Measurements from ENCODE around the gene TOX3.

TOX3 gene

DNA sequence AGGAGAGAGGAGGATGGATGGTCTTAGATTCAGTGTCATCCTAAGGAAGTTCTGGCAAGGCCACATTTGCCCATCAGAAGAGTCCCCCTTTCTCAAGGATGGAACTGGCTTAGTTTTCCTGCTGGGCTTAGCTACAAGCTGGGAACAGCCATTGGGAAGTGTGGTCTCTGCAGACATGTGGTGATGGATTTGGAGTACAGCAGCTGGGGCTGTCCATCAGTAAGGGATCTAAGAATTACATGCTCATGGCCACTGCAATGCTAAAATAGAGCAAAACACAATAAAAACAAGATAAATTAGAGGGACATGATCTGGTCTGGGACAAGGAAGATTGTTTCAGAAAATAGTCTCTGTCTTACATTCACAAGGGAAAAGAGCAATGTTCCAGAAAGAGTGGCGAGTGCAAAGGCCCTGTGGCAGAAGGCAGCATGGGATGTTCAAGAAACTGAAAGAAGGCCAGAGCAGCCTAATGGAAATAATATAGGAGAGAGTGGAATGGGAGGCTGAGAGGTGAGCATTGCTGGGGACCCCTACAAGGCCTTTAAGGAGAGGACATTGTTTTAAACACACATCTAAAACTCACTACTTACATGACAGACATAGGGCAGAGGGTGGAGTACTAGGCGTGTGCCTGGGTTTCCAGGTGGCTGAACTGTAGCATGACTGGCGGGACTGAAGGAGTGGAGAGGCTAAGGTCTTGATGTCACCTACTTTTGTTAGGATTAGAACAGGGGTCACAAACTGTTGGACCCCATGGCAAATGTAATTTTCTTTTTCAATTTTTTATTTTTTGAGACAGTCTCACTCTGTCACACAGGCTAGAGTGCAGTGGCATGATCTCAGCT, 17.0 kb upstream of the TOX3 start:
- no peak for DNase-seq

DNA sequence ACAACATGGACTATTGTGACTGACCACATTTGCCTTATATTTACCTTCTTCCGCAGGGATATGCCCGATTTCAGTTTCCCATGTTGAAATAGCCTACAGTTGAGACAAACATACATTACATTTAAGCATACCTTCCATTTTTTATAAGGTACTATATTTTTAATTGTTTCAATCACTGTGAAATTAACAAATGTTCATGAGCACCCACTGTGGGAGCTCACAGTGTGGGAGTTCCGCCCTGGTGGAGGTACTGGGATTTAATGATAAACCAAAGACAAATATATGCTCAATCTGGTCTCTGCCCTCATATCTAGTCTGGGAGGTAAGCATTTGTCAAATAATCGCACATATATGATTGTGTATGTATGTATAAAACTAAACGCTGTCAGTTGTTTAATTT, 15.8 kb upstream of the TOX3 start:
- DNase-seq, result no peak

GRCh38 chr16:52561910-52562741, 15.2 kb upstream of the TOX3 start:
- no peak for DNase-seq

- DNase-seq, result no peak
Measured at GRCh38 chr16:52558448-52558847, 11.5 kb upstream of the TOX3 start.

DNA sequence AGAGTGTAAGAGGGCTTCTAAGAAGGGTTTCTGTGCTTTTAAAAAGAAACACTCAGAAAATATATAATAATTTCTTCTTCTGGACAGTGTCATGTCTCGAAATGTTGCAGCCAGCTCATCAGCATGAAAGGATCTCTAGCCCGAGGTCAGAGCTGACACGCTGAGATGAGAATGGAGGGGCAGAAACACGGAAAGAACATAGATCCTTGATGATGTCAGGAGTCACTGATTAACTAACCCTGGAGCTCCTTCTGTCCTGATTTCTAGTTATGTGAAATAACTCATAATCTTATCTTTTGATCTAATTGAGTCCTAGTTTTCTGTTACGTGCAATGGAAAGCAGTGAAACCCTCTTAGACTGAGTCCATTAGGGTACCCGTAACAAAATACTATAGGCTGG, 10.3 kb upstream of the TOX3 start:
- DNase-seq, result no peak

DNA sequence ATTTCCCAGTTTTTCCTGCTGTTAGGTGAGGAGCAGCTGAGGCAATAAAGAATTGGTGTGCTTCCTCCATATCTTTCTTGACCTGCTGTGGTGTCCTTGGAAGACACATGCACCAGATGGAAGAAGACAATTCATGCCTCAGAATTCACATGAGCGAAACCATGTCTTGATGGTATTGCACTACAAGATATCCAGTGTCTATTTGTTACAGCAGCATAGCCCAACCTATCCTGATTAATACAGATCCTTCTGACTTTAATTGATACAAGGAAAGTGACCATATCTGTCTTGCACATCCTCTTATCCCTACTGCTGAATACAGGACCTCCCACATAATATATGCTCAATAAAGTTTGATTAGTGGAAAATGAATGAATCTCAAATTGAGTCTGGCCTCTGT, 9.1 kb upstream of the TOX3 start:
- DNase-seq, result no peak

- DNase-seq, result no peak
Measured at GRCh38 chr16:52555572-52555971, 8.6 kb upstream of the TOX3 start.

DNA sequence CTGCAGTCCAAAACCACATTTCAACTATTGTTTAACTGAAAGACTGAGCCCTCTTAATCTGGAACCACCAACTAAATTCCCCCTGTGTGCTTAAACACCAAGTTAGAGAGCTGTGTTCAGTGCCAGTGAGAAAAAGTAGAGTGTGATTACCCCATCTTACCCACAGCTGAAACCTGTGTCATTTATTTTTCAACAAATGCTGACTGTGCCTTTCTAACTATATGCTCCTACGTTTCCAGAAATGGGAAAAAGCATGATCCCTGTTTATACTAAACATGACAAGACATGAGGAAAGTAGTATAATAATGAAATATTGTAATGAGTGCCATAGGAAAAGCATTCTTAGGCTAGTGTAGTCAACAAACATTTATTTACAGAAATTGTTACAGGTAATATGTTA, 7.4 kb upstream of the TOX3 start:
- no peak for DNase-seq

DNA sequence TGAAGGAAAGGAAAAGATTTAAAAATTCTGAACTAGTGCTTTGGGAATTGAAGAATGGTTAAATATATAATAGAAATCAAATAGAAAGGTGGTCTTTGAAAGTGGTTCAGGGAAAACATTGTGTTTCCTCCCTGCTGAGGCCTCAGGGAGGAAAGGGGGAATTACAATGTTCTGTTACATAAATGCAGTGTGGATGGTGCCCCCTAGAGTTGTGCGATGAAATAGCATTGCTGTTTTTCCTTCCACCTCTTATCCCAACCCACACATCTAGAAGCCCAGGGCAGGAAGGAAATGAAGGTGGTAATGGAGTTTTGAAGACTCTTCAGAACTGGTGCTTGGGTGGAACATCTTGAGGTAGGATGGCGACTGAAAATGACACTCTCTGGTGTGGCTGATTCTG, 6.4 kb upstream of the TOX3 start:
- peak; percentile 40 for DNase-seq

GRCh38 chr16:52552643-52553042, 5.7 kb upstream of the TOX3 start:
- DNase-seq, result peak; percentile 66

GRCh38 chr16:52549011-52549692, 2.2 kb upstream of the TOX3 start:
- no peak for DNase-seq

GRCh38 chr16:52548261-52549010, 1.5 kb upstream of the TOX3 start:
- no peak for DNase-seq

DNA sequence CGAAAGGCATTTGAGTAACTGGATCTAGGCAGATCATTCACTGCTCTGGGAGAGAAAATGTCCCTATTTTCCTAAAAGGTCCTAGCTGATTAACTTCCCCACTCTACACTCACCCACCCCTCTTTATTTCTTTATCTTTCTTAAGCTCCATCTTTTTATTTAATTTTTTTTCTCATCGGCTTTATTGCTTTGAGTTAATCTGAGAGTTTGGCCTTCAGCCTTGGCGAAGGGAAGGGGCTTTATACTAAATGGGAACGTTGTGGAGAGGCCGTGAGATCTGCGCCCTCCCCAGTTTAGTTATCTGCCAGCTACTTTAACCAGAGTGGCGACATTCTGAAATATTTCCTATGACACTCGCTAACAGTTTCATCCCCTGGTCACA, 882 bp upstream of the TOX3 start:
- no peak for DNase-seq

DNA sequence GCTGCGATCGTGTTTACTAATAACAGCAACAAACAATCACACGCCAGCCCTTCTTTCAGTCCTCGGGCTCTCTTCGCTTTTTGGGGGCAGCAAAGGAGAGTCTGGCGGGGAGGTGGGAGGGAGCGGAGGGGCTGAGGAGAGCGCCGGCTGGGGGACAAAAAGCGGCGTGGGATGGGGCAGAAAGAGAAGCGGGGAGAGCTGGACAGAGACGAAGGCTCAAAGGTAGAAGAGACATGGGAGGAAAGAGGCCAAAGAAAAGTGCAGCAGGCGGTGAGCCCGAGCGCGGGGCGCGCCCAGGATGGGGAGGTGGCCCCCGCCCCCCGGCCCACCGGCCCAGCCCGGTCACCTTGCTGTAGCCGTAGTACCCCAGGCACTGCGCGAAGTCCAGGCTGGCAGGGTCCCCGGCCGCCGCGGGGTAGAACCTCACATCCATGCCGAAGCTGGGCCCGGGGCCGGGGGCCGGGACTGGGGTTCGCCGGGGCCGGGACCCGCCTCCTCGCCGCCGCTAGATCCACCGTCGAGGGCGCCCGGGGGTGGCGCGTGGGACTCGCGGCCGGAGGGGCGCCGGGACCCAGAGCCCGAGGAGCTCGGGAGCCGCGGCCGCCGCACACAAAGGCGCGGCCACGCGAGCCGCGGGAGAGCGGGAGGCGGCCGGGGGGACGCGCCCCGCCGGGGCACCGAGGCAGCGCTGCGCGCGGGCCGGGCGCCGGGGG, 496 bp downstream of the TOX3 start:
- DNase-seq, result no peak

- no peak for DNase-seq
Measured at GRCh38 chr16:52545898-52546266, 1.1 kb downstream of the TOX3 start.

GRCh38 chr16:52545222-52545897, 1.6 kb downstream of the TOX3 start:
- DNase-seq, result no peak

DNA sequence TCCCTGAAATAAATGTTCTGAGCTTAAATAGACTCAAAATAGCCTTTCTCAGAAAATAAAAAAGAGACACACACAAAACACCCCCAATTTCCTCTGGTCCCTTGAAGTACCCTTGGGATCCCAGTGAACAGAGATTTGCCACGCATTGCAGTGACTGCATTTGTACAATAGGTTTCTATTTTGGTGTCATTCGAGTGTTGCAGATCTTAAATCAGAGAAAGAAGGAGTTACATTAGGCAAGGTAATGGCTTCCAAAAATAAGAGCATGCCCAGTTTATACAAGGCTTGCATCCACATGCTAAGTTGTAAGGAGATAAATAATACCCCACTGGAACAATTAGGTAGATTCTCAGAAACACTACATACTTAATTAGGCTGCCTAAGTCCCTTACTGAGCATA, 2.2 kb downstream of the TOX3 start:
- no peak for DNase-seq

- no peak for DNase-seq
Measured at GRCh38 chr16:52543654-52544053, 3.3 kb downstream of the TOX3 start.

- no peak for DNase-seq
Measured at GRCh38 chr16:52540910-52541309, 6.0 kb downstream of the TOX3 start.

- DNase-seq, result no peak
Measured at GRCh38 chr16:52539191-52539590, 7.8 kb downstream of the TOX3 start.

DNA sequence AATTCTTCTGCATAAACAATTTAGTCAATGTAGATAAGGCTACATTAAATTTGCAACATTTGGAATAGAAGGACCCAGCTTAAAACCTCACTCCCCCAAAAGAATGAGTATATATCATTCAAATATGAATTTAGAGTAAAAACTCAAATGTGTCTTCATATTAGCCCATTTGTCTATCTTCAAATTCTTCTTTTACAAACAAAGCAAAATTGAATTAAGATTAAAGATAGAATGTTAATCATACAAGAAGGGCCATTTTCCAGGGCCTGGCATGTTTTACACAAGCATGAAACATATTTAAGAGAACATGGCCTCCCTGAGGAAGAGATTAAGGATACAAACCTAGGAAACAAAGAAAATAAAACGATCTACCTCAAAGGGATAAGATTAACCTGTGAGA, 8.4 kb downstream of the TOX3 start:
- DNase-seq, result no peak

DNA sequence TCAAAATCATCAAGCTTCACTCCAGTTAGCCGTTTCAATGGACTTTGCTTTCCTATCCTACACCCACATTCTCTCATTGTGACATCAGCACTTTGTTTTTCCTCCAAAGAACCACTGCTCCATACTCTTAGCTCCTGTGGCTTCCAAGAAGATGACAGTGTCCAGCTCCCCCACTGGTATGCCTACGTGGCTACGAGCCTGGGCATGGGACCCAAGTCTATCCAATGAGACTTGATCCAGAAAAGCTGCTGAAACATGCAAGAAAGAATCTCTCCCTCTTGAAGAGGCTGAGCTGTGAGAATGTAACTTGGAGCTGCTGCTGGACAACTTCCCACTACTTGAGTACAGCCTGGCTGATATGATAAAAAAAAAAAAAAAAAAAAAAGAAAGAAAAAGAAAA, 9.4 kb downstream of the TOX3 start:
- no peak for DNase-seq
